Measurements from ENCODE around the gene QKI. TPM values are rescaled to one million over a fixed set of nuclear protein-coding genes. Genes with fewer than 3 reads are reported as not detected.
"Not testable (repeated sequence)": the region's sequence is repeated elsewhere in the genome, so short reads cannot be mapped to it uniquely, and the experiment has no call there.

QKI gene
- polyA plus RNA-seq, 3 donors = 228 to 255 (median 244) TPM

DNA sequence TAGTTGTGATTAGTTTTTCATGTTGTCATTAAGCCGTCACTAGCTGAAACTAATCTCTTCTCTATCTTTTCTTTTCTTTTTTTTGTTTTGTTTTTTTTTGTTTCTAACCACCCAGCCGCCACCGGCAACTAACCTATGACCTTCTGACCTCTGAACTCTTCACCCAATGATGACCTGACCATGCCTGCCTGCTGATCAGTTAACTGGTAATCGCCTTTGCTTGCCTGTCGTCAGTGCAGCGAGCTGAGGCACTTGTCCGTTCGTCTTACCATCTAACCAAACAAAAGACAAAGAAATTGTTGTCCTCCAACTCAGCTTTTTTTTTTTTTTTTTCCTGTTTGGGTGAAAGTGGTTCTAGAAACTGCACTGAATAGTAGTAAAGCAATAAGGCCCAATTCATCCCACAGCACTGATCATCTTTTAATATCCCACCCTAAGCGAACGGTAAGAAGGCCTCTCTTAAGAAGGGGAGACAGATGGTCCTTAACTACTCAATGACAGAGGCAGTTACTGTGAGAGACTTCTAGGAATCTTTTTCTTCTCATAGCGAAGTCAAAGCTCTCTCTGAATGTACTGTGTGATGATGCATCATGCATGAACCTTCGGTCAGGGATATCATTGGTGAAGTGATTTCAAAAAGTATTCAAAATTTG is 156.2 kb downstream of the QKI start:
- no peak for DNase-seq (ENCODE audit: low read depth in 3 of 3, low spot score in 2 of 3)

DNA sequence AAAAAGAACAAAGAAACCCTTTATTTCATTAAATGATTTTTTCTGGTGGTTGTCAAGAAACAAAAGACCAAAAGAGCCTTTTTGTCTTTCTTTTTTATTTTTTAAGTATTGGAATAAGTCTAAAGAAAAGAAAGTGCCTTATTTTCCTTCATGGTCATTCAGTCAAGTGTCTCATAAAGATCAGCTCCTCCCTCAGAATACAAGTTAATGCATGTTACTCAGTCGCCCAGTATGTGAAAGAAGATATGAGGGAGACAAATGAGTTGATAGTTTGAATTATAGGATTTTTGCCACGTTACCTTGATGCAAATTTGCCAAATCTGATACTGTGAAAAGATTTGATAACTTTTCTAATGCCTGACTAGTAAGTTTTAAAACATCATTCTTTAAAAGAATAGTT is 157.2 kb downstream of the QKI start:
- DNase-seq (ENCODE audit: low read depth in 3 of 3, low spot score in 2 of 3) = no peak

DNA sequence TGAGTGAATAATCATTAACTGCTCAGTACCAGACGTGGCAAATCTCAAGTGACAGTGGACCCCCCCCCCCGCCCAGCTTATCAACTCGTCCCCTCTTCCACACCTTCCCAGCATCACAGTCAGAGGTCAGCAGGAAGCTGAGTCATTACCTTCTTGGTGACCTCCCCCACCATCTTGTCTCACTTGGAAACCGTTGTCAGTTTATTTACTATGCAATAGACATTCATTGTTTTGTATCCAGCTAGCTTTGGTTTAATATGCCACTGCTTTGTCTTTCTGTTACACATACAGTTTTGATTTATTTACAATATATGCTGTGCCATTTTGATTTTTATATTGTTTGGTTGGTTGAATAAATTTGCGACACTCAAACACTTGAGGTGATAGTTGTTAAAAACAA is 158.1 kb downstream of the QKI start:
- no peak for DNase-seq (ENCODE audit: low read depth in 3 of 3, low spot score in 2 of 3)

DNA sequence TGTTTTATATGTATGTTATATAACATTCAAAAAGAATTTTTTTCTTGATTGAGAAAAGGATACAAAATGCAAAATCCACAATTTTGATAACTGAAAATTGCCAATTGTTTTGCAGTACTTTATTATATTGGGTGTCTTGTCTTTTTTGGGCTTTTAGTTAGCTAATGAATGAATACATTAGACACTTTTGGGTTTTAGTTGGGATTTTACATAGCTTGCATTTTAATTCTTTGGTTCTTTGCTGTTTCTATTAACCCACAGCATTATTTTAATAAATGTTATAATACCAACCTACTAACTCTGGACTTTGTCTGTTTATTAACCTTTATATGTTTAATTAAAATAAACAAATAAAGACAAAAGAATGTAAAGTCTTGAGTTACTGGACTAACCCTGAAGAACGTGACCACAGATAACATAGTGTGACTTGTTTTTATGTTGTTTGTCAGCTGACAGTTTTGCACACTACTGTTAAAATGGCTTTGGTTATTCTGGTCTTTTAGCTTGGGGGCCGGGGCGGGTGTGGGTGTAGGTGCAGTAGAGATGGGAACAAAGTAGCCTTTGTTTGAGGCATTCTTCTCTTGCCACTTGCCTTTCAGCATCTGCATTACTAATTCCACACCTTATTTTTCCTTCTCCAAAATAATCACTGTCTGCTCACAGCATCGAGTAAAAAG is 159.1 kb downstream of the QKI start:
- no peak for DNase-seq (ENCODE audit: low read depth in 3 of 3, low spot score in 2 of 3)

DNA sequence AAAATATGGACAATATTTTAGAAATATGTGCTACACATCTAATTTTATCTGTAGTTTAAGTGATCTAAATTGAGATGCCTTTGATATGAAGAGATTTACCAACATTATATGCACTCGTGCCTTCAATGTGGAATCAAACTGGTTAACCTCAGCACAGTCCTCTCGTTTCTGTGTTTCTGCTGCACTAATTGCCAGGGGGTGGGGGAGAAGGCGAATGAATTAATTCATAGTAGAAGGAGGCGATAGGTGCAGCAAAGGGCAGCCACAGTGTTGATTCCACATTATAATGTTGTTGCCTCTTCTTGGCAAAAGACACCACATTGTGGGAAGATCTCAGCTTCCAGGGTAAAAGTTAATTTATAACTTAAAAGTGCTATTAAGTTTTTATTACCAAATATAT is 161.6 kb downstream of the QKI start:
- DNase-seq (ENCODE audit: low read depth in 3 of 3, low spot score in 2 of 3) = no peak

DNA sequence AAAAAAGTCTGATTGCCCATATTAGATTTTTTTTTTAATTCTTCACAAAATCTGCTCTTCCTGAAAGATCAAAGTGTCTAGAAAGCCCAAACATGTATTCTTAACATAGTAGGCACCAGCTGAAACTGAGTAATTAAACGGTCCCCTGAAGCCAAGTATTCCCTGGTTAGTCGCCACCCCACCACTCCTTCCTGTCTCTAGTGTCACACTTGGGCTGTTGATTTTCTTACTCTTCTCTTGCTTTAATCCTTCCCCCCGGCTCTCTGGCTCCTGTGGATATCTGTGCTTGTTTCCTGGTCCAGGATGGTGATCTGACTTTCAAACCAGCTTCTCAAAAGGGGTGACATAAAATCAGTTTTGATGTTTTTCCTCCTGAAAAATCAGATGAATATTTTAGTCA is 162.9 kb downstream of the QKI start:
- DNase-seq (ENCODE audit: low read depth in 3 of 3, low spot score in 2 of 3) = no peak

DNA sequence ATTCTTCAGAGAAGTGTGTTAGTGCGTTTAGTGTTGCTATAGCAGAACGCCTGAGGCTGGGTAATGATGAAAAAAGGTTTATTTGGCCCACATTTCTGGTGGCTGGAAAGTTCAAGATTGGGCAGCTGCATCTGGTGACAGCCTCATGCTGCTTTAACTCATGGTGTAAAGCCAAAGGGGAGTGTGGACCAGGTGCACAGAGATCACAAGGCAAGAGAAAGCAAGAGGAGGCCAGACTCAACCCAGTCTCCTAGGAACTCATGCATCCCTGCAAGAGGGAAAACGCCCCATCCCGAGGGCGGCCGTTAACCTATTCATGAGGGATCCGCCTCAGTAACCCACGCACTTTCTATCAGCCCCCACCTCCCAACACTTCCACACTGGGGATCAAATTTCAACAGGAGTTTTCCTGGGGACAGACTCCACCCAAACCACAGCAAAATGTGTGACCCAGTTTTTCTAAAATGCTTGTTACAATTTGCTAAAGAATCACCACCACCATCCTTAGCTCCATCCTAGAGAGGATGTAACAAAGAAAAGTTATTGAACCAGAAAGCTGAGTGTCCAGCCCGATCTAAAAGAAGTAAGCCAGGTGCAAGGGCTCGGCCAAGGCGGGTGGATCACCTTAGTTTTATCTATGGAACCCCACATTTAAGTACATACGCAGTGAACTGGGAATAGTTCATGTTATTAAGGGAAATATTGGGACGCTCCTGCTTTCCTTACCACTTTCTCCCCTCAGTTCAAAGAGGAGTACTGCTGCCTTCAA is 164.8 kb downstream of the QKI start:
- no peak for DNase-seq (ENCODE audit: low read depth in 3 of 3, low spot score in 2 of 3)

DNA sequence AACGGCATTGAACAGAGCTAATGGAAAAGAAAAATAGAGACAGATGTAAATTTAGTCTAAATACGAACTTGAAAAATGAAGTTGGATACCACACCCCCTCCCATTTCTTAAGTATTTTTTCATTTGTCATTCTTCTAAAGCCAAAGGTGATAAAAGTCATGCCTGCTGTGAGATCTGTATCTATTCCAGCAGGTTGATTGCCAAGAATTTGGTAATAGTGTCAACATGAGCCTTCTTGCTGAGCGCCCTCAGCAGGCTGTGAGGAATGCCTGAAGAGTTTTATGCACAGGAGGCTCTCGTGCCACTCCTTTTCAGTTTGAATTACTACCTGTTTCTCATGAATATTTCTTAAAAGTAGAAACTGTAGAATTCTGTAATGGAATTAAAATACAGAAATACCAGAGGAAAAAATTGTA is 165.4 kb downstream of the QKI start:
- no peak for DNase-seq (ENCODE audit: low read depth in 3 of 3, low spot score in 2 of 3)

DNA sequence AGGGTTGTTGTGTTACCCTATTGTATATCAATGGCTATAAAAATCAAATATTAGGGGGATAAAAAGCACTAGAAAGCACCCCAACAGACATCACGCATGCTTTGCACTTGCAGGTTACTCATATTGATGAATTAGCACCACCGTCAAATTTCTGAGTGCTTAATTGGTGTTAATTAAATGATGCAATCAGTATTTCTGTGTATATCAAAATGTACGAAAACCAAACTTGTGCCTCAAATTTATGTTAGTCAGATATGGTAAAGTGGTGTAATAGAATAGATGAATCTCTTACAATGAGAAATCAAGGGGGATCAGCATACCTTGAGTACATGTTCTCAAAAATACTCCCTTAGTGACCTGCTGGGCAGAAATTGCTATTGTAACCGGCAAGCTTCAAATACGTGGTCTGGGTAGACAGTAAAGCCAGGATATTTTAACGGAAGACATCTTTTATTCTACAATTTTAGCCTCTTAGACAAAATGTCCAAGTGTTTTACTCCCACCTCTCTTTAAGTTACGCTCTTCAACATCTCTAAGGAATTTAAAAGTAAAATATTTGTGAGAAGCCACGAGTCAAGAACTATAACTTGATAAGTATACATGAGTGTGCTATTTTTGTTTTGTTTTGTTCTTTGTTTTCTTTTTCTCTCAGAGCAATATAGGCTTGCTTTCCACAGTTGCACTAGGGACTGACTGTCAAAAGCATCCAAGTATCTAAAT is 166.0 kb downstream of the QKI start:
- DNase-seq (ENCODE audit: low read depth in 3 of 3, low spot score in 2 of 3) = no peak

DNA sequence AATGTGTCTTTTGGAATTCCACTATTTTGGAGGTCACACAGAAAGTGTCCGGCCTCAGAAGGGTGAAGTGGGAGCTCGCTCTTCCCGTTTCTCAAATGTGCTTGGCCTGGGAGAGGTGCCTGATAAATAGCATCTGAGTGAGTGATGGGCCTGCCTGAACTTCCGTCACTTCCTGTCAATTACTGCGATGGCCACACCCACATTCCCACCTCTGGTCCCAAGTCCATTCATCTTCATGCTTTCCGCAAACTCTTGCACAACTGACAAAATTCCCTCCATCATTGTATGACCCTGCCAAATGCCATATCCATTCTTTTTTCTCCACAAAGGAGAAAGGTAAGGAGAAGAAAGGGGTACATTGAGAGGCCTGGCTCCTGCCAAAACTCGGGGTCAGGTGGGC is 169.0 kb downstream of the QKI start:
- DNase-seq (ENCODE audit: low read depth in 3 of 3, low spot score in 2 of 3) = no peak

DNA sequence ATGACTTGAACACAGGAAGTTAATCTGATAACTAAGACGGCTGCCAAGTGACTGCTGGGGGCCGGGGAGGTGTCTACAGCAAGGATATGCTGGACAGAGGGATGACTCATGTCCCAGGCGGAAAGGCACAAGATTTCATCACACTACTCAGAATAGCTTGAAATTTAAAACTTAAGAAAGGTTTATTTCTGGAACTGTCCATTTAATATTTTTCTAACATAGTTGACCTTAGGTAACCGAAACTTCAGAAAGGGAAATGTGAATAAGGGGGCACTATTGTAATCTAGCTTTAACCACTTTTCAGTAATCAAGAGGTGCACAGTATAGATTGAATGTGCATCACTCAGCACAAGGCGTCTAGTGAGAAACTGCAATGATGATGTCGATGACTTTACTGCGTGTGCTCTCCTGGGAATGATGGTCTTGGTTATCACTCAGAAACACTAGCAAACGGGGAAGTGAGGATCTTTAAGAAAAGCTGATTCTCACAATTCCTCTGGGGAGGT is 171.5 kb downstream of the QKI start:
- DNase-seq (ENCODE audit: low read depth in 3 of 3, low spot score in 2 of 3) = no peak

DNA sequence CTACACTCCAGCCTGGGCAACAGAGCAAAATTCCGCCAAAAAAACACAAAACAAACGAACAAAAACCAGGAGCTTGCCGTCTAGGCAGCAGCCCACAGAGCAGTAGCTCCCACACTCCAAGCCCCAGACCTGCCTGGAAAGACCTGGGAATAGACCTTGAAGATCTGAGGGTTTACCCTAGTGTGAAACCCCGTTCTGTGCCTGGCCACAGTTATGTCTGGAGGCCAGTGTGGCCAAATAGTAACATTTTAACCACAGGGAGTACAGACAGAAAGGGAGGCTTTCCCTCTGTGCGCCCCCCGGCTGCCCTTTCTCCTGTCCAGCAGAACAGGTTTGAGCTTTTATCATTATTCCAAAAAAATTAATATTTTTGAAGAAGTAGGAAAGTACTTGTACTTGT is 172.4 kb downstream of the QKI start:
- no peak for DNase-seq (ENCODE audit: low read depth in 3 of 3, low spot score in 2 of 3)

DNA sequence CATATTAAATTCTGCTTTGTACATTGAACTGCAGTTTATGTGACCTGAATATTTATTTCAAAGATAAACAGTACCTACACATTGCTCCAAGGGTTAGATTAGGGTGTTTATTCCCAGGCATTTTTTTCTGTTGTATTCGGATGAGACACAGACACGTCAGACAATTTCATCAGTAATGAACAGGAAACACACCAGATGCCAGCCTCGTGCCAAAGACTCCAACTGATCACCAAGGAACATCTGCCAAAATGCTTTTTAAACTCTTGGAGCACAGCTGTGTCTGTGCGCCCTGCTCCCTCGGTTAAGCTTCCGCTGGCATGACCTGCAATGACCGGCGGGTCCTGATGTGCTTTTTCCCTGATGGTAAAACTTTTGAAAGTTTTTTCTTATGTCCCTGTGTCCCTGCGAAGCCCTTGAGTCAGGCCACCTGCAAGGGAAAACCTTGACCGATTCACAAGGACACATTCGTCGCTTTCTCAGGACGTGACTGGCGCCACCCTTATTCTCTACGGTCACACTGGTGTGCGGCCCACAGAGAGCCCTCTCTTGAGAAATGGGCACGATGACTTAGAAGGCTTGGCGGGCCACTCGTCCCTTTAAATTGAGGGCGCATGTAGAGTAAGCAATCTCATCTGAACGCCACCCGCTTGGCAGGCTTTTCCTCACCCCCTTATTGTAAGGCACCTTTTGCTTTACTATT is 173.9 kb downstream of the QKI start:
- no peak for DNase-seq (ENCODE audit: low read depth in 3 of 3, low spot score in 2 of 3)

DNA sequence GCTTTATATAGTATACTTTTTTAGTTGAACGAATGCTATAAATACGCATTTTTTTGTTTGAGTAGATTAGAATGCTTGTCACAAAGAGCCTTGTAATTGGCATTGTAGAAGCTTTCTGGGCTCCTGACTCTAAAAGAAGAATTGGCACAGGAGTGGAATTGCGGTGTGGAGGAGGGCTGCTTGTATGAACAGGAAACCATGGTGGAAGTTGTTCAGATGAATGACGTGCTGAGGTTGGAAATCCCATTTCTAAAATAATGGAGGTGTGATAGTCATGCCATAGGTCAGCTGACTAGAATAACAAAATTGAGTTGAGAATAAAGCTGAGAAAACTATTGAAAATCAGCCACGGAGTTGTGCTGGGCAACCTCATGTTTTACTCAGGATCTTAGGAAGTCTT is 174.9 kb downstream of the QKI start:
- no peak for DNase-seq (ENCODE audit: low read depth in 3 of 3, low spot score in 2 of 3)

DNA sequence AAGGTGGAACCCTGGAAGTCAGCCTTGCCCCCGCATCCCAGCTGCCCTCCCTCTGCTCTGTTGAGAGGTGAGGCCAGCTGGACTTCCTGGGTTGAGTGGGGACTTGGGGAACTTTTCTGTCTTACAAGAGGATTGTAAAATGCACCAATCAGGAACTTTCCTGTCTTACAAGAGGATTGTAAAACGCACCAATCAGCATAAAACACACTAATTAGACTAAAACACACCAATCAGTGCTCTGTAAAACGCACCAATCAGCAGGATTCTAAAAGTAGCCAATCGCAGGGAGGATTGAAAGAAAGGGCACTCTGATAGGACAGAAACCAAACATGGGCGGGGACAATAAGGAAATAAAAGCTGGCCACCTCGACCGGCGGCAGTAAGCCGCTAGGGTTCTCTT is 175.6 kb downstream of the QKI start:
- DNase-seq (ENCODE audit: low read depth in 3 of 3, low spot score in 2 of 3) = not testable (repeated sequence)

DNA sequence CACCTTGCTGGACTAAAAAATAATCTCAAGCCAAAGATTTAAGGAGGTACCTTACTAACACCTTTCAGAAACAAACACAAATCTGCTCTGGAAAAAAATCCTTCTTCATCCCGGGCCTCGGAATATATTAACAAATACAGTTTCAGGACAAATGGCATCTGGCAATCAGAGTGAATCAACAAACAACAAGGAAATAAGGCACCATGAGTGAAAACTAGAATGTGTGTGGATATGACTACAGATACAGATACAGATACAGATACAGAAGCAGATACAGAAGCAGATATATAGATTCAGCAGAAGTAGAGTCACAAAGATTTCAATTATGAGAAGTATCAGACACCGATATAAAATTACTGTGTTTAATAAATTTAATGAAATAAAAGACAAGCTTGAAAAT is 178.4 kb downstream of the QKI start:
- DNase-seq (ENCODE audit: low read depth in 3 of 3, low spot score in 2 of 3) = no peak

DNA sequence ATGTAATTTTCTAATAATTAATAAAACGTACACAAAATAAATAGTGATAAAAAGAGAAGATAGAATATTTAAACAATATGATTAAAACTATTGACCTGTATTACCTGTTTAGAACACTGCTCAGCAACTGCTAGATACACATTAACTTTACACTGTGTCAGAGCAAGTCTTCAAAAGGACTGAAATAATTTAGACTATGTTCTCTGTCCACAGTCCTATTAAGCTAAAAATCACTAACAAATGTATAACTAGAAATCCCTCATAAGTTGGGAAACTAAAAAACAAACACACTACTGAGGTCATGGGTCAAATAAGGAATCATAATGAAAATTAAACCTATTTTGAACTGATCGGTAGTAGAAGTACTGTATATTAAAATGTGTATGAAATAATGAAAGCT is 181.7 kb downstream of the QKI start:
- DNase-seq (ENCODE audit: low read depth in 3 of 3, low spot score in 2 of 3) = no peak

DNA sequence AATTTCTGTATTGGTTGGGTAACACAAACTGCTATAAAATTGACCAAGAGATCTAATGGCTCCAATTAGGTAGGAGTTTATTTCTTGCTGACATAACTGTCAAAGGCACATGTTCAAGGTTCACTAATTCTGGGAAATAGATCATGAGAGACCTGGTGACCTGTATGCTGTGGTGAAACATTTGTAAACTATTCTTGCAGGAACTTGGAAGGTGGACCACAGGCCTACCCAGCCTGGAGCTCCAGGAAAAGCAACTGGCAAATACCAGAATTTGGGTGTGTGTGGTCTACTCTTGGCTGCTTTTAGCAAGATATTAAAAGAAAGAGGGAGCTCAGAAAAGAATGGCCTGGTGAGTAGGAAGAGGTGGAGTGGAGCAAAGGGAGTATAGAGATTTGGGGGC is 184.6 kb downstream of the QKI start:
- no peak for DNase-seq (ENCODE audit: low read depth in 3 of 3, low spot score in 2 of 3)

DNA sequence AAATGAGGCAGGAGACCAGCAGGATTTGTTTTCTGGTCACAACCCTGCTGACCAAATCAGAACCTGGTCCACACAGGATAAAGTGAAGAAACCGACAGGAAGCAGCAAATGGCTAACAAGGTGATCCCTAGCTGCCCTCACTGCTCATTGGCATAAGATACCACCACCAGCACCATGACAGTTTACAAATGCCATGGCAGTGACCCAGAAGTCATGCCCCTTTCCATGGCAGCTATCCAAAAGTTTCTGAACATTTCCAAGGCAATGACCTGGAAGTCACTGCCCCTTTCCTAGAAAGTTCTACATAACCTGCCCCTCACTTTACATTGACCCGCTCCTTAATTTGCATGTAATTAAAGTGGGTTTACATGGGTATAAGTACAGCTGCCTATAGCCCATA is 185.2 kb downstream of the QKI start:
- DNase-seq (ENCODE audit: low read depth in 3 of 3, low spot score in 2 of 3) = no peak

DNA sequence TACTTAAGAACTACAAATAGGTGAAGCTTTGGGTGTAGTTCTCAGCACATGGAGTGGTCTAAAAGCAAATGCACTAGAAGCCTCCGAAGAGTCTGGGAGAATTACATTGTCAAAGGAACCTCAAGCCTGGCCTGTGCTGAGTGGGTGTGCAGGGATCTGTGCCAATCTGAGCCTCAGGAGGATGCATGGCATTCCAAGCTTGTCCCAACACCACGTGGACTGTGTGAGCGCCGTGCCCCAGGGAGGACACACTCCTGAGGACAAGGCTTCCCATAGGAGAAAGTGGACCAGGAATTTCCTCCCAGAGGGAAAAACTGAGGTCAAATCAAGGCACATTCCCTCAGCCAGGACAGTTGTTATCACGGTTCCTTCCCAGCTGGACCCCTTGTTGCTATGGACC is 185.8 kb downstream of the QKI start:
- DNase-seq (ENCODE audit: low read depth in 3 of 3, low spot score in 2 of 3) = no peak

DNA sequence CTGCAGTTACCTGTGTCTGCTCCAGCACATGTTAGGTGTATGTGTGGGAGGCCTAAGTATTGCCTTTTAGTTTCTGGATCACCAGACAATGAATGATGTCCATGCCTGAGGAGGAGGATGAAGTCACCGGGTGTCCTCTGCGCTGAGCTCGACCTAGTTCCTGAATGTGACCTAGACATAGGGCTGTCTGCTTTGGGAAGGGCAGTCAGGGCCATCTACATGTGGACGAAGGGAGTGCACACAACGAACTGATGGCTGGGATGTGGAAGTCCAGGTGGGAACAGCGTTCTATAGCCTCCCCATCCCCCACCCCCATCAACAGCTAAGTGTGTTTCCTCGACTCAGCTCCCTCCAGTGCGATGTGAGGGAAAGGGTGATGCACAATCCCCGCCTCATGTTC is 186.3 kb downstream of the QKI start:
- no peak for DNase-seq (ENCODE audit: low read depth in 3 of 3, low spot score in 2 of 3)
